Astrocyte of the hippocampus (primary cell): ENCODE data around the gene TMEM179B.

Experiments used
- DNase-seq: peaks from one replicate; pipeline ENCODE4 v3.0.0; 2011; ENCODE audit warnings: low read depth, low spot score

The TMEM179B gene

DNA sequence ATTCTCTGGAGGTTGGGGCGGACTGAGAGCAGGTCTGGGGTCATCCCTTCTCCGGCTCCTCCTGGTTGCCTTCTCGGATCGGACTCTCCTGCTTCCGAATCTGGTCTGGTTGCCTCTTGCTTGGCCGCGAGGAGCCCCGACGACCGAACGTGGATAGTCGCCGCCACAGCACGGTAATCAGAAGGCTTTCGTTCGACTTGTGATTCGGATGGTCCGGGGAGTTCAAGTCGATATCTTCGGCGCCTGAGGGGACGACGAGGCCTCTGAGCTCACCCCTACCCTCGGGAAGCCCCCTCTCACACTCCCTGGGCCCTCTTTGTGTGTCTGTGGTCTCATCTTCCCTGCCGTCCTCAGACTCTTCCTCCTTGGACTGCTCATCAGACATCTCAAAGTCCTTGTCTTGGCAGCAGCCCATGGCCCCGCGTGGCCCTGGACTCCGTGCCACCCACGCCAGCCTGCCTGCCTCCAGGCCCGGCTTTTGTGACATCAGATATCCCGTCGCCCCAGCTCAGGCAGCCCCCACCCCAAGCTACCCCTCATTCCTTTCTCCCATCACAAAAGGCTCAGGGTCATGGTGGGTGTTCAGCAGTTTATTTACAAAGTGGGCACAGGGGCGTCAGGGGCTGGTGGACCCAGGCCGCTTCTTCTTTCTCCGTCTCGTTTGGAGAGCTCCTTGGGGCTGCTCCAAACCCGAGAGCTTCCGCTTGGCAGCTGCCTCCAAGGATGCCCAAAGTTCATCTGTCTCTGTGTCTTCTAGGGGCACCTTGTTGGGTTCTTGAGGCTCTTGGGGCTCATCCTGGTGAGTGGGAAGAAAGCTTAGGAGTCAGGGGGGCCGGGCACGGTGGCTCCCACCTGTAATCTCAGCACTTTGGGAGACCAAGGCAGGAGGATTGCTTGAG, 45.4 kb downstream of the TMEM179B start, which contains the start of gene TEX54:
Gene TEX54, minus strand, starts transcription at position 506 of the 899 bp plus-strand sequence.
- no peak for DNase-seq

DNA sequence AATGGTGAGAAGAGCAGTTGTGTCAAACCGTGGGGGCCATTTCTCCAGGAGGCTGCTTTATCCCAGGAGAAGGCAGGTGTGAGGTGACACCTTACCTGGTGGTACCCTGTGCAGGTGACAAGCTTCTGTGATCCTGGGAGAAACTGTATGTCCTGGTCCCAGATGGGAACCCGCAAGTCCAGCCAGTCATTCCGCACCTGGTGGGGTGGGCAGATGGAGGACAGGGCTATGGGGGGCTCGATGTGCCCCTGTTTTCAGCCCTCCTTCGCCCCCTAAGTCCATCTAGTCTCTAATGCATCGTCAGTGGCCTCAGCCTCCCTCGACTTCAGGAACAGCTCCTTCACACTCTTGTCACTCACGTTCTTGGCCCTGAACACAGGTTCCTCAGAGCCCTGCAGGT, 48.1 kb downstream of the TMEM179B start:
- no peak for DNase-seq

GRCh38 chr11:62839050-62839945, 52.1 kb downstream of the TMEM179B start, which contains the start of gene WDR74:
TSS of gene WDR74 (minus strand) at chr11:62839590. CDS start at chr11:62839570, 20 bp downstream.
- DNase-seq = peak; percentile 96
